Right lobe of liver (tissue), 6 donors: Measurements from ENCODE around the gene SUSD2. TPM values are rescaled to one million over a fixed set of nuclear protein-coding genes. Genes with fewer than 3 reads are reported as not detected.
"Not testable (repeated sequence)": the region's sequence is repeated elsewhere in the genome, so short reads cannot be mapped to it uniquely, and the experiment has no call there.

ENCODE experiments used
- ATAC-seq, 4 donors: fragments of 200-7000 bp; cut with Tn5 transposase; one replicate each; pipeline ENCODE4 v1.9.1; 2020; ENCODE audit warnings: mild to moderate bottlenecking in 4 of 4, moderate library complexity in 4 of 4
- DNase-seq, 3 donors: peaks; one replicate each; pipeline ENCODE4 v3.0.0-alpha.2; 2020
- H3K27ac ChIP-seq, 3 donors: fragments of 200-600 bp; one replicate each; pipeline ENCODE4 v1.8.0; 2022
- H3K27me3 ChIP-seq, 2 donors: fragments of 200-600 bp; one replicate each; pipeline ENCODE4 v1.8.0; 2022
- H3K36me3 ChIP-seq, 4 donors: fragments of 200-600 bp; sonication (generic) in 1 of 4; one replicate each; pipeline versions ENCODE4 v1.5.1 to v1.8.0; 2017 to 2022; ENCODE audit warnings: control low read depth in 1 of 4
- H3K4me1 ChIP-seq, 4 donors: fragments of 200-600 bp; sonication (generic) in 1 of 4; one replicate each; pipeline versions ENCODE4 v1.5.1 to v1.8.0; 2017 to 2022; ENCODE audit warnings: control low read depth in 1 of 4
- H3K4me3 ChIP-seq, 3 donors: fragments of 200-600 bp; one replicate each; pipeline ENCODE4 v1.8.0; 2022
- H3K9me3 ChIP-seq, 4 donors: fragments of 200-600 bp; sonication (generic) in 1 of 4; one replicate each; pipeline versions ENCODE4 v1.5.1 to v1.8.0; 2017 to 2022; ENCODE audit warnings: control low read depth in 1 of 4
- POLR2A ChIP-seq: fragments of 450-650 bp; IDR thresholded peaks from one replicate; pipeline ENCODE4 v1.6.1; 2017; ENCODE audit warnings: antibody characterized with exemption, mild to moderate bottlenecking
- WGBS: methylation state at CpG from one replicate; pipeline ENCODE4 v1.1.6; 2018; ENCODE audit warnings: low coverage, low lambda C conversion rate; ENCODE audit not compliant: insufficient coverage; ENCODE audit errors: missing lambda C conversion rate; 5-methylcytosine and 5-hydroxymethylcytosine counted together
- intact Hi-C, 2 donors: fragments of 100-400 bp; cut with DNase I; formaldehyde crosslinking; loops; one replicate each; pipeline versions ENCODE4 v1.11.2 to v1.14.1; 2022
- total RNA-seq, 6 experiments: library from RNA; depleted of rRNA in 2 of 6; stranded (reverse); fragments of >200 nt in 2 of 6; fragmentation: NEBNext Ultra II Directional in 3 of 6; extraction: Animal tissue kit (Norgen Biotek cat#: 25700) in 3 of 6; gene quantifications; one replicate each; pipeline versions ENCODE4 v1.1.0 to v1.2.4, GENCODE V29; 2016 to 2023
- TF ChIP-seq, protein P1 (sequence below), 4 donors: fragments of 200-600 bp in 3 of 4; fragments of 450-650 bp in 1 of 4; IDR thresholded peaks; one replicate each; pipeline versions ENCODE4 v1.5.1 to v1.8.0; 2016 to 2022; ENCODE audit warnings: antibody characterized with exemption in 4 of 4, mild to moderate bottlenecking in 2 of 4
- donor health status: DM: no; HTN: yes; CAD: no.
- donor health status: DM: no; HTN: no; CAD: no.
- donor health status: DM: no; HTN: no; CAD: no.
- donor health status: DM: no; HTN: yes; CAD: no.
- donor health status: DM: no; HTN: yes; CAD: no.

Gene SUSD2
- total RNA-seq, 6 experiments from 2014 or later = 0.61 to 6.8 (median 2.0) TPM

DNA sequence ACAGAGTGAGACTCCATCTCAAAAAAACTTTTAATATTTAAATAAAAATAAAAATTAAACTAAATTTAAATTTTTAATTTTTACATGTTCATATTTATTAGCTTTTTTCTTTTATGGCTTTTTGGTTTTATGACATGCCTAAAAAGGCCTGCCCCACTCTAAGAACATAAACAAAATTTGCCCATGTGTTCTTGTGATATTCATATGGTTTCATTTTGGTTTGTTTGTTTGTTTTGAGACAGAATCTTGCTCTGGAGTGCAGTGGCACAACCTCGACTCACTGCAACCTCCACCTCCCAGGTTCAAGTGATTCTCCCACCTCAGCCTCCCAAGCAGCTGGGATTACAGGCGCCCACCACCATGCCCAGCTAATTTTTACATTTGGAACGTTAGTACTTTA, 27.7 kb downstream of the SUSD2 start:
- H3K4me1 ChIP-seq = peaks cover 0 to 24% (median 14%) of the 10 kb centered on the region in 4 donors
- WGBS = 83% methylated on average over 3 of the region's 3 CpGs
- DNase-seq (no peak), ATAC-seq (no peak)
- no peaks in the 10 kb centered on the region for H3K9me3 ChIP-seq
- H3K36me3 ChIP-seq = no peaks in the 10 kb centered on the region
- no peak overlapping the region for H3K27ac ChIP-seq
- H3K27me3 ChIP-seq = no peaks in the 10 kb centered on the region
- intact Hi-C loops = no loop called here
- TF ChIP-seq POLR2A = no peak
- TF ChIP-seq, protein P1, sequence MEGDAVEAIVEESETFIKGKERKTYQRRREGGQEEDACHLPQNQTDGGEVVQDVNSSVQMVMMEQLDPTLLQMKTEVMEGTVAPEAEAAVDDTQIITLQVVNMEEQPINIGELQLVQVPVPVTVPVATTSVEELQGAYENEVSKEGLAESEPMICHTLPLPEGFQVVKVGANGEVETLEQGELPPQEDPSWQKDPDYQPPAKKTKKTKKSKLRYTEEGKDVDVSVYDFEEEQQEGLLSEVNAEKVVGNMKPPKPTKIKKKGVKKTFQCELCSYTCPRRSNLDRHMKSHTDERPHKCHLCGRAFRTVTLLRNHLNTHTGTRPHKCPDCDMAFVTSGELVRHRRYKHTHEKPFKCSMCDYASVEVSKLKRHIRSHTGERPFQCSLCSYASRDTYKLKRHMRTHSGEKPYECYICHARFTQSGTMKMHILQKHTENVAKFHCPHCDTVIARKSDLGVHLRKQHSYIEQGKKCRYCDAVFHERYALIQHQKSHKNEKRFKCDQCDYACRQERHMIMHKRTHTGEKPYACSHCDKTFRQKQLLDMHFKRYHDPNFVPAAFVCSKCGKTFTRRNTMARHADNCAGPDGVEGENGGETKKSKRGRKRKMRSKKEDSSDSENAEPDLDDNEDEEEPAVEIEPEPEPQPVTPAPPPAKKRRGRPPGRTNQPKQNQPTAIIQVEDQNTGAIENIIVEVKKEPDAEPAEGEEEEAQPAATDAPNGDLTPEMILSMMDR (IDR thresholded peaks at IDR 0.05) = no peak
- H3K4me3 ChIP-seq = no peak overlapping the region

DNA sequence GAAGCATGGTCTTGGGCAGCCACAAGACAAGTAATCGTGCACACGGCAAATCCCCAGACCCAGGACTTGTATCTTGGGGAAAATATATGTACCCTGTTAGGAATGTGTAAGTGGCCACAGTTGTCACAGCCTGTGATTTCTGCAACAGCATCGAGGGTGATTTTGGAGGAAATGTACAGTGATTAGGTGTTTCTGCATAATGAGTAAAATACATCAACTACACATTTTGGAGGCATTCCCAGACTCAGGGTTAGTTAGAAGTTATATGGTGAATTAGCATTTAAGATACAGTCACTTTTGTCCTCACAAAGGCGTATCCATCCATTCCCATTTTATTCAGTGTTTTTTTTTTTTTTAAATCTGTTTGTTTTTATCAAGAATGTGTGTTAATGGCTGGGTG, 28.4 kb downstream of the SUSD2 start:
- Histone ChIP-seq H3K27me3 (no peaks in the 10 kb centered on the region), H3K4me1 (peaks cover 0 to 24% (median 14%) of the 10 kb centered on the region in 4 donors), H3K36me3 (no peaks in the 10 kb centered on the region), H3K4me3 (no peak overlapping the region), H3K27ac (no peak overlapping the region), H3K9me3 (no peaks in the 10 kb centered on the region)
- ATAC-seq (no peak), DNase-seq (no peak)
- TF ChIP-seq, protein P1 (IDR thresholded peaks at IDR 0.05) = no peak
- TF ChIP-seq POLR2A = no peak
- WGBS = 90% methylated on average over 2 of the region's 4 CpGs
- intact Hi-C loops = no loop called here

- intact Hi-C loops, H3K36me3 ChIP-seq, H3K27me3 ChIP-seq, H3K4me3 ChIP-seq, ATAC-seq, DNase-seq, H3K27ac ChIP-seq, H3K9me3 ChIP-seq: not testable (repeated sequence)
- 95% methylated on average over 11 of the region's 11 CpGs for WGBS
- H3K4me1 ChIP-seq = peaks cover 0 to 24% (median 14%) of the 10 kb centered on the region in 4 donors
These were observed 29.1 kb downstream of the SUSD2 start for GRCh38 chr22:24210409-24210808.

DNA sequence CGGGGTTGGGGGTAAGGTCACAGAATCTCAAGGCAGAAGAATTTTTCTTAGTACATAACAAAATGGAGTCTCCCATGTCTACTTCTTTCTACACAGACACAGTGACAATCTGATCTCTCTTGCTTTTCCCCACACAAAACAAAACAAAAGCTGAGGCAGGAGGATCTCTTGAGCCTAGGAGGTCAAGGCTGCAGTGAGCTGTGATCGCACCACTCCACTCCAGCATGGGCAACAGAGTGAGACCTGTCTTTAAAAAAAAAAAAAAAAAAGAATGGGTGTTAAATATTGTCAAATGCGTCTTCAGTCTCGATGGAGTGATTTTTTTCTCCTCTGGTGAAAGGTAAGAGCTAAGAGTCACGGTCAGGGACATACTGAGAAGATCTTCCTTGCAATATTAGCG, 30.4 kb downstream of the SUSD2 start:
- H3K27me3 ChIP-seq, H3K27ac ChIP-seq, H3K36me3 ChIP-seq, DNase-seq, H3K4me3 ChIP-seq, ATAC-seq, intact Hi-C loops, H3K9me3 ChIP-seq: not testable (repeated sequence)
- peaks cover 0 to 22% (median 11%) of the 10 kb centered on the region in 4 donors for H3K4me1 ChIP-seq
- WGBS = 87% methylated on average over 5 of the region's 6 CpGs

DNA sequence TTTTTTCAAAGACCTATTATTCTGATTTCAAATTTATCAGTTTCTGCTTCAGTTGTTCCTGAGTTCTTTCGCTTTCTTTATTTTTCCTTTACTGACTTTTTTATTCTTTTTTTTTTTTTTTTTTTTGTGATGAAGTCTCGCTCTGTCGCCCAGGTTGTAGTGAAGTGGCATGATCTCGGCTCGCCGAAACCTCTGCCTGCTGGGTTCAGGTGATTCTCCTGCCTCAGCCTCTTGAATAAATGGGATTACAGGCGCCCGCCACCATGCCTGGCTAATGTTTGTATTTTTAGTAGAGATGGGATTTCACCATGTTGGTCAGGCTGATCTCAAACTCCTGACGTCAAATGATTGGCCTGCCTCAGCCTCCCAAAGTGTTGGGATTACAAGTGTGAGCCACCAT, 31.8 kb downstream of the SUSD2 start:
- ATAC-seq, H3K27ac ChIP-seq, H3K9me3 ChIP-seq, H3K36me3 ChIP-seq, H3K27me3 ChIP-seq, DNase-seq, H3K4me3 ChIP-seq, H3K4me1 ChIP-seq, intact Hi-C loops: not testable (repeated sequence)
- 95% methylated on average over 9 of the region's 9 CpGs for WGBS

GRCh38 chr22:24214467-24215285, 33.4 kb downstream of the SUSD2 start:
- intact Hi-C loops = no loop called here
- H3K4me3 ChIP-seq = no peak overlapping the region
- no peaks in the 10 kb centered on the region for H3K4me1 ChIP-seq
- no peaks in the 10 kb centered on the region for H3K9me3 ChIP-seq
- ATAC-seq = peak in 1 of 4 donors; percentile 37
- H3K27me3 ChIP-seq = no peaks in the 10 kb centered on the region
- no CpG with 5 or more reads among the region's 12 CpGs for WGBS
- H3K36me3 ChIP-seq = no peaks in the 10 kb centered on the region
- TF ChIP-seq POLR2A = no peak
- TF ChIP-seq, protein P1 (IDR thresholded peaks at IDR 0.05) = no peak
- DNase-seq = no peak
- H3K27ac ChIP-seq = no peak overlapping the region
